NCI-H524 treated with DMSO at 0.1 percent for 48 hours (cell line): ENCODE results near the gene SUPT5H.

Source experiments
- DNase-seq: peaks from one replicate; lab custom pipeline; 2025; lab: John Stamatoyannopoulos, UW

SUPT5H gene

DNA sequence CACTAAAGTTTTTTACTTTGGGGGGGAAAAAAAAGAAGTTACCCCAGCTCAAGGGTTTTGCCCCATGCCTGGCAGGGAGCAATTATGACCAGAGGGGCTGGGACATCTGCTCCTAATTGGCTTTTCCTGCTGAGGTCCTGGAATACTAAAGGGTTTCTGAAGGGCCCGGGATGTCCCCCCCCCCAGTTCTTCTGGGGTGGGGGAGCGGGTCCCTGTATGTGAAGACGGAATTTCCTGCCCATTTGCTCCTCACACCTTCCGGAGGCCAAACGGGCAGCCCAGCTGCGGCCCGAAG, 52.3 kb downstream of the SUPT5H start:
- DNase-seq = peak; percentile 91

DNA sequence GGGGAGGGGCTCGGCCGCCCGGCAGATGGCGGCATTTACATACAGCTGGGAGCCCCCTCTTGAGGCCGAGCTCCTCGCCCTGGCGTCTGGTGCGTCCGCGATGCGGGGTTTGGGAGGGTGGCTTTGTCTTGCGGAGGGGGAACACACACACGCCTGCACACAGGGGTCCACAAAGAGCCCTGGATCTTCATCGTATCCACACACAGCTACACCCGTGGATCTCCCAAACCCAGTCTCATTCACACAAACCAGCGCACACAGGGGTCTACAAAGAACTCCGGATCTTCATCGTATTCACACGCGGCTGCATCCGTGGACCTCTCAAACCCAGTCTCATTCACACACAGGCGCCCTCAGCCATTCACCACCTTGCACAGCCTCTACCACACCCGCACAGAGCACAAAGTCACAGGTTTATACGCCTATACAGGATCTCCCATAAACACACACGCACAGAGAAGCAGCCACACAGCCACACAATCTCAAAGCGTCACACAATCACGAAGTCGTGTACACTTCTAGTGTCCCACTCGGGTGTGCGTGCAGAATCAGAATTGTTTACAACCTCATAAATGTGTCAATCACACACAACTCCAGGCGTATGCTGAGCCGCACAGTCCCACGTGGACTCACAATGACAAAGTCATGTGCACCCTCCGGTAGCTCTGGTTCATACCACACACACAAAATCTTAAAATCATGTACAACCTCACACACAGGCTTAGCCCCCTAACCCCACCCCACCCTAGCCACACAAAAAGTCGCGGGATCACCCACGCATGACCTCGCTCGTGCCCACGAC, 52.8 kb downstream of the SUPT5H start:
- DNase-seq = peak; percentile 53

DNA sequence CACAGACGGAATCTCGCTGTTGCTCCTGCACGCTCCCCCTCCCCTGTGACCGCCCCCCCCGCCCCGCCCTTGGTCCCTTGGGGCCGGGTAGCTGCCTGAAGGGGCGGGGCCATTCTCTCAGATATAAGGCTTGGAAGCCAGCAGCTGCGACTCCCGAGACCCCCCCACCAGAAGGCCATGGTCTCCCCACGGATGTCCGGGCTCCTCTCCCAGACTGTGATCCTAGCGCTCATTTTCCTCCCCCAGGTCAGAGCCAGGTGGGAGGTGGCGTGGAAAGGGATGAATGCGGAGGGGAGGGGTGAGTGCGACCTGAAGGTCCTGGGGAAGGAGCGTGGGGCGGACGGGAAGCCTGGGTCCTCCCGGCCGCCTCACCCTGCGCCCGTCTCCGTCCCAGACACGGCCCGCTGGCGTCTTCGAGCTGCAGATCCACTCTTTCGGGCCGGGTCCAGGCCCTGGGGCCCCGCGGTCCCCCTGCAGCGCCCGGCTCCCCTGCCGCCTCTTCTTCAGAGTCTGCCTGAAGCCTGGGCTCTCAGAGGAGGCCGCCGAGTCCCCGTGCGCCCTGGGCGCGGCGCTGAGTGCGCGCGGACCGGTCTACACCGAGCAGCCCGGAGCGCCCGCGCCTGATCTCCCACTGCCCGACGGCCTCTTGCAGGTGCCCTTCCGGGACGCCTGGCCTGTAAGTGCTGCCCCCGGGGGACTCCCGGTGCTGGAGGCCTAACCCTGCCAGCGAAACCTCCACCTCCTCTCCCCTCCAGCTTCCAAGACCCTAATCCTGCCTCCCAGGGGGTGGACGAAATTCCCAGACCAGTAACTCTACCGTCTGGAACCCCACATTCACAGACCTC, 53.6 kb downstream of the SUPT5H start, which contains the start of gene DLL3:
Gene DLL3 (plus strand): TSS at position 150 of the 845 bp plus-strand sequence. CDS start 28 bp downstream, at position 178.
- peak; percentile 31 for DNase-seq

DNA sequence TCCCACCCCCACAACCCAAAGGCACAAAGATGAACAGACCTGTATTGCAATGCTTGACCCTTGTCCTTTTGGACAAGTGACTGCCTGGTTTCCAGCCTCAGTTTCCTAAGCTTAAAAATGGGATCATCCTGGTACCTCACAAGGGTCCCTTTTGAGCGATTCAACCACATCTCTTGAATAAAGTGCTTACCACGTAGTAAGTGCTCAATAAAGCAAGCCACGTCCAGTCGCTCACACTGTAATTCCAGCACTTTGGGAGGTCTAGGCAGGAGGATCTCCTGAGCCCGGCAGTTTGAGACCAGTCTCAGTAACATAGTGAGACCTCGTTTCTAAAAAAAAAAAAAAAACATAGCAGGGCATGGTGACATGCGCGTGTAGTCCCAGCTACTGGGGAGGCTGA, 54.5 kb downstream of the SUPT5H start:
- DNase-seq = no peak

DNA sequence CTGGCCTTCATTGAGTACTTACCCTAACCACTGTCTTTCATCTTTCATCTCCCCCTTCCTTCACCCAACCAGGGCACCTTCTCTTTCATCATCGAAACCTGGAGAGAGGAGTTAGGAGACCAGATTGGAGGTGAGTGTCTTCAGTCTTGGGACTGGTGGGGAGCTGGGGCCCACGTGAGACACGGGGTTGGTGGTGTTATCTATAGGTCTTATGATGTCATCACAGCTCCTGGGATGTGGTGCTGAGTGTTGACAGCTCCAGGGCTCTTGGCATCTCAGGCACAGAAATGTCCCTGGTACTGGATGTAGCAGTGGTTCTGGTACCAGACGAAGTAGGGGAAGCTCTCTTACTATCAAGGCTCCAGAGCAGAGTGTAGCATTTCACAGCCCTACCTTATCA, 55.2 kb downstream of the SUPT5H start:
- no peak for DNase-seq

DNA sequence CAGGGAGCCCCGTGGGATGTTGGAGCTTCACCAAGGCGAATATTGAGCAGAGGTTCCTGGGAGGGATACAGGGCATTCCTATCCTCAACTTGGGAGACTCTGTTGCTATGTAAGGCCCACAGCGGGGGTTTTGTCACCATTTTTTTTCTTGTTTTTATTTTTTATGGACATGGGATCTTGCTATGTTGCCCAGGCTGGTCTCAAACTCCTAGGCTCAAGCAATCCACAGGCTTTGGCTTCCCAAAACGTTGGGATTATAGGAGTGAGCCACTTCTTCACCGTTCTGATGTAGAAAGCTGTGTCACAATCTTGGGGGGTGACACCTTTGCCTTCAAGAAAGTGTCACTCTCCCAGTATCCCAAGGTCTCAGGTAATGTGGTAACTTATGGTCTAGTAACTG, 56.0 kb downstream of the SUPT5H start:
- DNase-seq = no peak

DNA sequence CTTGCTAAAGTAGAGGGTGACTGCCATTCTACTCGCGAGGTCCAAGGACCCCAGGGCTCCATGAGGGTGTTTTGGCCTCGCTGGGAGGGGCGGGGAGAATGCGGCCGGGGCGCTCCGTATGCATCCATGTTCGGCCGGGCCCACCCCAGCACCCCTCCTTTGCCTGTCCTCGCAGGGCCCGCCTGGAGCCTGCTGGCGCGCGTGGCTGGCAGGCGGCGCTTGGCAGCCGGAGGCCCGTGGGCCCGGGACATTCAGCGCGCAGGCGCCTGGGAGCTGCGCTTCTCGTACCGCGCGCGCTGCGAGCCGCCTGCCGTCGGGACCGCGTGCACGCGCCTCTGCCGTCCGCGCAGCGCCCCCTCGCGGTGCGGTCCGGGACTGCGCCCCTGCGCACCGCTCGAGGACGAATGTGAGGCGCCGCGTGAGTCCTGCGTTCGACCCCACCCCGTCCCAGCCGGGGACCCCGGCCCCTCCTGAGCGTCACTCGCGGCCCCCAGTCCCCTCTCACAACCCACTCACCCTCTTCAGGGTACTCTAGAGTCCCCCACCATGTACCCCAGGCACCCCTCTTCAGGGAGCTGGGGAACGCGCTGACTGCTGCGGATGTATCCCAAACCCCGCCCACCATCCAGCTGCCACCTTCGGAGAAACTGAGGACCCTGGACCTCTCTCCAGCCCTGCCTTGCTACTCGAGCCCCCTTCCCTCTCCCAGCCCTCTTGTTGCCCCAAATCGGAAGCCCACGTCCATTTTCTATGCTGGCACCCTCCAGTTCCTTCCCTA, 57.4 kb downstream of the SUPT5H start:
- no peak for DNase-seq

DNA sequence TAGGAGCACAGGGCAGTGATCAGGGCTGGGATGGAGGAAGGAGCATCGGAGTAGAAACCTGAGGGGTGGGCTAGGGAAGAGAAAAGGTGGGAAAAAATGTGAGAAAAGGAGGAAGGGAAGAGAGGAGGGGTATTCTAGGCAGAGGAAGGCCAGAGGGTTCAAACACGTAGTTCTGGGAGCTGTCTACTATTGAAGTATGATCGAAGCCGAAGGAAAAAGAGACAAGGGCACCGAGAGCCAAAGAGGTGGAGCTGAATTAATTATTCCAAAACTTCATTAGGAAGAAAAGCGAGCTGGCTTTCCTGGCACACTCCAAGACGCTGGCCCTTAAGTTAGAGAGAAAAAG, 61.2 kb downstream of the SUPT5H start:
- no peak for DNase-seq

DNA sequence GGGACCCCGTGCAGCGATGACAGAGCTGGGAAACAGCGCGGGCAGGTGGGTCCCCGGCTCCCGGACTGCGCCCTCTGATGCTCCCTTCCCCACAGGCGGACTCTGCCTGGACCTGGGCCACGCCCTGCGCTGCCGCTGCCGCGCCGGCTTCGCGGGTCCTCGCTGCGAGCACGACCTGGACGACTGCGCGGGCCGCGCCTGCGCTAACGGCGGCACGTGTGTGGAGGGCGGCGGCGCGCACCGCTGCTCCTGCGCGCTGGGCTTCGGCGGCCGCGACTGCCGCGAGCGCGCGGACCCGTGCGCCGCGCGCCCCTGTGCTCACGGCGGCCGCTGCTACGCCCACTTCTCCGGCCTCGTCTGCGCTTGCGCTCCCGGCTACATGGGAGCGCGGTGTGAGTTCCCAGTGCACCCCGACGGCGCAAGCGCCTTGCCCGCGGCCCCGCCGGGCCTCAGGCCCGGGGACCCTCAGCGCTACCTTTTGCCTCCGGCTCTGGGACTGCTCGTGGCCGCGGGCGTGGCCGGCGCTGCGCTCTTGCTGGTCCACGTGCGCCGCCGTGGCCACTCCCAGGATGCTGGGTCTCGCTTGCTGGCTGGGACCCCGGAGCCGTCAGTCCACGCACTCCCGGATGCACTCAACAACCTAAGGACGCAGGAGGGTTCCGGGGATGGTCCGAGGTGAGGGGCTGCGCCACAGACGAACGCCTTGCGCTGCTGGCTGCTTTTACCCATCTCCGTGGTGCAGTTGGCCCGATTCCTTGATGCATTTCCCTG, 61.7 kb downstream of the SUPT5H start:
- peak; percentile 43 for DNase-seq

DNA sequence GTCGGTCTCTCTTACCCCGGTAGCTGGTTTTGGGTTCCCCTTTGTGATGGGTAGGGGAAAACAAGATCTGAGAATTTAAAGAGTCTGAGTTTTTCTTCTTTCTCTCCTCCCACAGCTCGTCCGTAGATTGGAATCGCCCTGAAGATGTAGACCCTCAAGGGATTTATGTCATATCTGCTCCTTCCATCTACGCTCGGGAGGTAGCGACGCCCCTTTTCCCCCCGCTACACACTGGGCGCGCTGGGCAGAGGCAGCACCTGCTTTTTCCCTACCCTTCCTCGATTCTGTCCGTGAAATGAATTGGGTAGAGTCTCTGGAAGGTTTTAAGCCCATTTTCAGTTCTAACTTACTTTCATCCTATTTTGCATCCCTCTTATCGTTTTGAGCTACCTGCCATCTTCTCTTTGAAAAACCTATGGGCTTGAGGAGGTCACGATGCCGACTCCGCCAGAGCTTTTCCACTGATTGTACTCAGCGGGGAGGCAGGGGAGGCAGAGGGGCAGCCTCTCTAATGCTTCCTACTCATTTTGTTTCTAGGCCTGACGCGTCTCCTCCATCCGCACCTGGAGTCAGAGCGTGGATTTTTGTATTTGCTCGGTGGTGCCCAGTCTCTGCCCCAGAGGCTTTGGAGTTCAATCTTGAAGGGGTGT, 62.5 kb downstream of the SUPT5H start:
- no peak for DNase-seq

DNA sequence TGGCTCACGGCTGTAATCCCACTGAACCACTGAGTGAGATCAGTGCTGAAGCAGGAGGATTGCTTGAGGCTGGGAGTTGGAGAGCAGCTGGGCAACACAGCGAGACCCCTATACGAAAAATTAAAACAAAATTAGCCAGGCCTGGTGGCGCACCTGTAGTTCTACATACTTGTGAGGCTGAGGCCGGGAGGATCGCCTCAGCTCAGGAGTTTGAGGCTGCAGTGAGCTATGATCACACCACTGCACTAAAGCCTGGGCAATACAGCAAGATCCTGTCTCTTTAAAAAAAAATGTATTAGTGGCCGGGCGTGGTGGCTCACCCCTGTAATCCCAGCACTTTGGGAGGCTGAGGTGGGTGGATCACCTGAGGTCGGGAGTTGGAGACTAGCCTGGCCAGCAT, 63.2 kb downstream of the SUPT5H start:
- no peak for DNase-seq

DNA sequence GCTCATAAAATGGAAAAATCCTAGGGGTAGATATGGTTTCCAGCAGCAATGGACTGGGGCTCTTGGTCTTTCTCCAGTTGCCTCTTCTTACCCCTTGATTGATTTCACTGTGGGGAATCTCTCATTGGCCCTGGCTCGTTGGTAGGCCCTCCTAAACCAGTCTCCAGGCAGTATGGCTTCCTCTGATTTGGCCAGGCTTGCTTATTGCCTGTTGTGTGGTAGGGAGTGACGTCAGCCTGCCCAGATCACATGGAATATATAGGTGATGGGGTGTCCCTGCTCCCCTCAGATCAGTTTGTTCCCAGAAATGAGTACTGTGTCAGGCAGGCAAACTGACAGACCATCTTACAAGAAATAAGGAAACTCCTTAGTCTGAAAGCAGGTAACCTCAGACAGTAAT, 63.9 kb downstream of the SUPT5H start:
- DNase-seq = no peak

DNA sequence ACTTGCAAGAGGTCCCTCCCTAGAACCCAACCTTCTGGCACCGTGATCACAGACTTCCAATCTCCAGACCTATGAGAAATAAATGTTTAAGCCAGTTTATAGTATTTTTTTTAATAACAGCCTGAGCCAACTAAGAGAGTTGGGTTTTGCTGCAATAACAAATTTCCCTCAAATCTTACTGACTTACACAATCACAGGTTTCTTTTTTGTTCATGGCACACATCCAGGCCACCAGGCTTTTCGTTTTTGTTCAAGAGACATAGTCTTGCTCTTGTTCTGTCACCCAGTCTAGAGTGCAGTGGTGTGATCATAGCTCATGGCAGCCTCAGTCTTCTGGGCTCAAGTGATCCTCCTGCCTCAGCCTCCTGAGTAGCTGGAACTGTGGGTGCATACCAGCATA, 67.6 kb downstream of the SUPT5H start:
- DNase-seq = no peak

DNA sequence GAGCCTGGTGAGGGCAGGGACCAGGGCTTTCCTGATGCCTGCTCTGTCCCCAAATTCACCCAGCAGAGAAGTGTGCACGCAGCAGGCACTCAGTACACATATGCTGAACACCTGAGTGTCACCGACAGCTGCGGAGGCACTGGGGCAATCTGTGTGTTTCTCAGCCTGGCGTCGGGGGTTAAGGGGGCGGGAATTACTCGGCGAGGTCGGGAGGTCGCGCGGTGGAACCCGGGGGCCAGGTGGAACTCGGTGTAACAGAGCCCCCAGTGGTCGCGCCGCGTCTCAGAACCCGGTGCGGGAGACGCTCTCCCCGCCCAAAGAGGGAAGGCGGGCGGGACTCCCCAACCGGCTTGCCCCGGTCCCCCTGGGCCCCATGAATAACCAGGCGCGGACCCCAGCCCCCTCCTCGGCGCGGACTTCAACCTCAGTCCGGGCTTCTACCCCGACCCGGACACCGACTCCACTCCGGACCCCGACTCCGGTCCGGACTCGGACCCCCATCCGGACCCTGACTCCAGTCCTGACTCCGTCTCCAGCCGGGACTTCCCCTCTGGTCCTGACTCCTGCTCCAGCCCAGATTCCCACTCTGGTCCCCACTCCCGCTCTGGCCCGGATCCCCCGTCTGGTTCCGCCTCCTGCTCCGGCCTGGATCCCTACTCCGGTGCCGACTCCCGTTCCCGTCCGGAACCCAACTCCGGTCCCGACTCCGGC, 69.6 kb downstream of the SUPT5H start, which contains the start of gene SELENOV:
Gene SELENOV (plus strand): TSS at position 300 of the 711 bp plus-strand sequence. CDS start 74 bp downstream, at position 374.
- DNase-seq = peak; percentile 26

DNA sequence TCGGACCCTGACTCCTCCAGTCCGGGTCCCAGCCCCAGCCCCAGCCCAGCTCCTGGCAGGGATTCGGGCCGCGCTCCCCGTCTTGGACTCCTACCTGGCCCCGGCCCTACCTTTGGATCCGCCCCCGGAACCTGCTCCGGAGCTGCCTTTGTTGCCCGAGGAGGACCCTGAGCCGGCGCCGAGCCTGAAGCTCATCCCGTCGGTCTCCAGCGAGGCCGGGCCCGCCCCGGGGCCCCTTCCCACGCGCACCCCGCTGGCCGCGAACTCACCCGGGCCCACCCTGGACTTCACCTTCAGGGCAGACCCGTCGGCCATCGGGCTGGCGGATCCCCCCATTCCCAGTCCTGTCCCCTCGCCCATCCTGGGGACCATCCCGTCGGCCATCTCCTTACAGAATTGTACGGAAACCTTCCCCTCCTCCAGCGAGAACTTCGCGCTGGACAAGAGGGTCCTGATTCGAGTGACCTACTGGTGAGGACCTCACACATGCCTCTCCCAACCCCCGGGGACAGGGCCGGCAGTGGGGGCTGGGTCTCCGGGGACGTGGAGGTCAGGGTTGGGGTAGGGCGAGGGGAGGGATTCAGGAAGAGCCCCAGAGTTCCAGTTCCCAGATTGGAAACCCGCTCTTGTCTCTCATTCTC, 70.3 kb downstream of the SUPT5H start:
- DNase-seq = no peak

DNA sequence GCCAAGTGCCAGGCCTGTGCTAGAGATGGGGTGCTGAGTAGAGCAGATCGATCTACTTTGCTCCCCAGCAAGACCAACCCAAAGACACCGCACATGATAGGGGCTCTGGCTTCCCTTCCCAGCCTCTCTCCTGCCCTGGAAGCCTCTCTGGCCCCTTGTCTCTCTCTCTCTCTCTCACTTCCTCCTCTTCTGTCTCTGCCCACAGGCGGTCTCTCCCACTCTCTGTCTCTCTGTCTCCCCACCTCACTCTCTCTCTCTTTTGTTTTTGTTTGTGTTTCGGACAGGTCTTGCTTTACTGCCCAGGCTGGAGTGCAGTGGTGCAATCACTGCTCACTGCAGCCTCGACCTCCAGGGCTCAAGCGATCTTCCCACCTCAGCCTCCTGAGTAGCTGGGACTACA, 70.9 kb downstream of the SUPT5H start:
- no peak for DNase-seq

DNA sequence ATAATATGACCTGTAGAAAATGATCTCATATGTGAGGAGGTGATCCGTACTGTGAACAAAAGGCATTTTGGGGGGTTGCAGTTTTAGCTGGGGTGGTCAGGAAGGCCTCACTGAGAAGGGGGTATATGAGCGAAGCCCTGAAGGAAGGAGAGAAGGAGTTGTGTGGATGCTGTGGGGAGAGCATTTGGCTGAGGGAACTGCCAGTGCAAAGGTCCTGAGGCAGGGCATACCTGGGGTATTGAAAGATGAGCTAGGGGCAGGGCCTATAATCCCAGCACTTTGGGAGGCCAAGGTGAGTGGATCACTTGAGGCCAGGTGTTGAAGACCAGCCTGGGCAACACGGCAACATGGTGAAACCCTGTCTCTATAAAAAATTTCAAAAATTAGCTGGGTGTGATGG, 72.0 kb downstream of the SUPT5H start:
- DNase-seq = no peak

DNA sequence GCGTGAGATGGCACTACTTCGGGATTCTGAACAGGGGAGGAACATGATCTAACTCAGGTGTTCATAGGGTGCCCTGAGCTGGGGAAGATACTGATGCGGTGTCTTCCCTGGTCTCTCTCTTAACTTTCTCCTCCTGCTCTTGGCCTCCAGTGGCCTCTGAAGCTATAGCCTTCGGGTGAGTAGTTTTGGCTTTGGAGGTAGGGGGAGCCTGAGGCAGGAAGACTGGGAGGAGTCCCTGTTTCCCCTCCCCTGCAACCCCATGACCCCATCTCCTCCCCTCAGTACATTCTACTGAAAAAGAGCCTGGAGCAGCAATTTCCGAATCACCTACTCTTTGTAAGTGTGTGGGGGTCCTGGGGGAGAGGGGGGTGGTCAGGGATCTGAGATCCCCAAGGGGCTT, 73.1 kb downstream of the SUPT5H start:
- no peak for DNase-seq

DNA sequence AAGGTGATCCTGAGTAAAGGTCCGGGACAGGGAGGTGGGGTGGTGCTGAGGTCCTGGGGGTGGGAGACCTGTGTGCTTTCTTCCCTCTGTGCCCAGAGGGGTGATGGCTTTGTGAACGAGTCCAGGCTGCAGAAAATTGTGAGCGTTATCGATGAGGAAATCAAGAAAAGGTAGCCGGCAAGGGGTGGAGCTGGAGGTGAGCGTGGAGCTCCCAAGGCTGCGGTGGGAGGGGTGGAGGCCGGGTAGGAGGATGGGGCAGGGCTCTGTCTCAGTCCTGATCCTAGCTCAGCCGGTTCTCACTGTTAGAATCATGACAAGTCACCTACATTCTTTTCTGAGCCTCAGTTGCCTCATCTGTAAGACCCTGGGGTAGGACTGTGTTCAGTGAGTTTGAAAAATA, 73.6 kb downstream of the SUPT5H start:
- no peak for DNase-seq
